PC-9 (cell line): ENCODE results near the gene IMMP2L. TPM values are rescaled to one million over a fixed set of nuclear protein-coding genes. Genes with fewer than 3 reads are reported as not detected.
"Not testable (repeated sequence)": the region's sequence is repeated elsewhere in the genome, so short reads cannot be mapped to it uniquely, and the experiment has no call there.

Experiments used
- BruUV-seq: library from RNA; stranded (reverse); fragments of 400-500 nt; replicated peaks from 2 replicates; lab custom pipeline; 2021; lab: Mats Ljungman, UMichigan
- CTCF ChIA-PET: fragments of 300-600 bp; sonication (Branson Sonifier 250); formaldehyde crosslinking; loops from one replicate; lab custom pipeline; 2022; ENCODE audit warnings: antibody characterized with exemption; lab: Charles Lee
- POLR2A ChIA-PET: fragments of 300-600 bp; sonication (Branson Sonifier 250); formaldehyde crosslinking; loops from one replicate; lab custom pipeline; 2022; ENCODE audit warnings: antibody characterized with exemption; ENCODE audit not compliant: unreplicated experiment; lab: Charles Lee
- DNase-seq, 2 experiments: peaks; one replicate each; pipeline versions ENCODE4 v3.0.0 to v3.0.0-alpha.2; 2015 to 2022; ENCODE audit warnings: mixed read lengths in 1 of 2
- H2AFZ ChIP-seq: fragments of 200-600 bp; sonication (generic); 2 replicates; pipeline ENCODE4 v1.8.1; 2017; ENCODE audit warnings: antibody characterized with exemption
- H3F3A ChIP-seq: fragments of 200-600 bp; sonication (generic); 2 replicates; pipeline ENCODE4 v1.8.1; 2017; ENCODE audit warnings: antibody characterized with exemption, mild to moderate bottlenecking, low read depth; ENCODE audit not compliant: insufficient read depth
- H3K27ac ChIP-seq: fragments of 200-600 bp; sonication (generic); 2 replicates; pipeline ENCODE4 v1.6.1; 2016; ENCODE audit warnings: mixed run types
- H3K27me3 ChIP-seq: fragments of 200-600 bp; sonication (generic); 2 replicates; pipeline ENCODE4 v1.6.1; 2016; ENCODE audit warnings: low read depth, mixed run types; ENCODE audit not compliant: insufficient read depth
- H3K36me3 ChIP-seq: fragments of 200-600 bp; sonication (generic); 2 replicates; pipeline ENCODE4 v1.6.1; 2016; ENCODE audit warnings: low read depth, mixed run types
- H3K4me1 ChIP-seq: fragments of 200-600 bp; sonication (generic); replicated peaks from 2 replicates; pipeline ENCODE4 v1.6.1; 2016; ENCODE audit warnings: mixed run types; ENCODE audit not compliant: insufficient read depth
- H3K4me2 ChIP-seq: fragments of 200-600 bp; sonication (generic); 2 replicates; pipeline ENCODE4 v1.6.1; 2017; ENCODE audit warnings: mixed run types
- H3K4me3 ChIP-seq: fragments of 200-600 bp; sonication (generic); 2 replicates; pipeline ENCODE4 v1.6.1; 2016; ENCODE audit warnings: mixed run types
- H3K79me2 ChIP-seq: fragments of 200-600 bp; sonication (generic); 2 replicates; pipeline ENCODE4 v1.6.1; 2017; ENCODE audit warnings: low read depth, mixed run types
- H3K9me2 ChIP-seq: fragments of 200-600 bp; sonication (generic); 2 replicates; pipeline ENCODE4 v1.8.1; 2017; ENCODE audit warnings: mild to moderate bottlenecking; ENCODE audit not compliant: insufficient read depth
- H3K9me3 ChIP-seq: fragments of 200-600 bp; sonication (generic); 2 replicates; pipeline ENCODE4 v1.8.1; 2016; ENCODE audit warnings: low read depth; ENCODE audit not compliant: insufficient read depth
- H4K20me1 ChIP-seq: fragments of 200-600 bp; sonication (generic); 2 replicates; pipeline ENCODE4 v1.8.1; 2017; ENCODE audit not compliant: insufficient read depth
- CTCF ChIP-seq: fragments of 200-600 bp; sonication (generic); conservative IDR thresholded peaks from 2 replicates; pipeline ENCODE4 v1.6.1; 2017; ENCODE audit warnings: mixed run types, antibody characterized with exemption, mild to moderate bottlenecking, moderate library complexity
- EZH2 ChIP-seq: fragments of 200-600 bp; sonication (generic); IDR thresholded peaks from 2 replicates; pipeline ENCODE4 v1.8.0; 2017; ENCODE audit warnings: antibody characterized with exemption, low read depth
- intact Hi-C: fragments of 100-400 bp; cut with micrococcal nuclease; formaldehyde crosslinking; loops from one replicate; pipeline ENCODE4 v1.10.0; 2022; ENCODE audit not compliant: unreplicated experiment
- total RNA-seq: library from RNA; stranded (reverse); gene quantifications from 2 replicates; pipeline ENCODE4 v1.2.3, GENCODE V29; 2021

The IMMP2L gene
- total RNA-seq, 1 experiment from 2014 or later = 40.5 TPM

GRCh38 chr7:110664803-110665202, 897.5 kb downstream of the IMMP2L start:
- no peak overlapping the region for H2AFZ ChIP-seq

GRCh38 chr7:110660637-110661036, 901.7 kb downstream of the IMMP2L start:
- intact Hi-C loops, H3K4me1 ChIP-seq, DNase-seq, H3K27me3 ChIP-seq, H3K4me2 ChIP-seq, H3K9me2 ChIP-seq, H3K9me3 ChIP-seq, H3K4me3 ChIP-seq, H2AFZ ChIP-seq, H3K27ac ChIP-seq, H3K79me2 ChIP-seq, H3F3A ChIP-seq, BruUV-seq, CTCF ChIA-PET, POLR2A ChIA-PET, H3K36me3 ChIP-seq, H4K20me1 ChIP-seq: not testable (repeated sequence)

More at GRCh38 chr7:110664803-110665202, 897.5 kb downstream of the IMMP2L start:
- TF ChIP-seq CTCF (no peak), EZH2 (no peak)
- no peaks in the 10 kb centered on the region for H3F3A ChIP-seq
- H3K4me2 ChIP-seq = no peak overlapping the region
- H3K4me3 ChIP-seq = no peak overlapping the region
- POLR2A ChIA-PET = interaction anchor here (0.6 kb wide), 1 partner anchor 217 kb away, joined by 4 read pairs; no protein-coding TSS in a partner anchor
- H3K9me2 ChIP-seq = no peaks in the 10 kb centered on the region
- no peak for DNase-seq
- no peak overlapping the region for H3K27ac ChIP-seq
- no peaks in the 10 kb centered on the region for H3K4me1 ChIP-seq
- no peaks in the 10 kb centered on the region for H4K20me1 ChIP-seq
- H3K27me3 ChIP-seq = no peaks in the 10 kb centered on the region
- H3K9me3 ChIP-seq = no peaks in the 10 kb centered on the region
- no peaks in the 10 kb centered on the region for H3K79me2 ChIP-seq
- intact Hi-C loops = no loop called here
- CTCF ChIA-PET = no interaction called here
- no peaks in the 10 kb centered on the region for H3K36me3 ChIP-seq
- no TSS peak for BruUV-seq

- H3K4me1 ChIP-seq = no peaks in the 10 kb centered on the region
- no peak for DNase-seq
- intact Hi-C loops = no loop called here
- no peak overlapping the region for H2AFZ ChIP-seq
- no TSS peak for BruUV-seq
- H3K9me3 ChIP-seq = no peaks in the 10 kb centered on the region
- H3K4me2 ChIP-seq = no peak overlapping the region
- ChIA-PET CTCF (no interaction called here), POLR2A (no interaction called here)
- H3K79me2 ChIP-seq = no peaks in the 10 kb centered on the region
- no peaks in the 10 kb centered on the region for H3K36me3 ChIP-seq
- TF ChIP-seq CTCF (no peak), EZH2 (no peak)
- no peaks in the 10 kb centered on the region for H3K9me2 ChIP-seq
- H3K4me3 ChIP-seq = no peak overlapping the region
- H3F3A ChIP-seq = no peaks in the 10 kb centered on the region
- H3K27me3 ChIP-seq = no peaks in the 10 kb centered on the region
- H4K20me1 ChIP-seq = no peaks in the 10 kb centered on the region
- H3K27ac ChIP-seq = no peak overlapping the region
These were observed 912.0 kb downstream of the IMMP2L start for GRCh38 chr7:110650328-110650727.

GRCh38 chr7:110647266-110647665, 915.0 kb downstream of the IMMP2L start:
- POLR2A ChIA-PET = no interaction called here
- Histone ChIP-seq H3K36me3 (no peaks in the 10 kb centered on the region), H3K27ac (no peak overlapping the region), H3K79me2 (no peaks in the 10 kb centered on the region), H3F3A (no peaks in the 10 kb centered on the region), H3K4me1 (no peaks in the 10 kb centered on the region), H3K9me3 (no peaks in the 10 kb centered on the region), H3K4me2 (no peak overlapping the region), H3K9me2 (no peaks in the 10 kb centered on the region), H4K20me1 (no peaks in the 10 kb centered on the region), H2AFZ (no peak overlapping the region), H3K27me3 (no peaks in the 10 kb centered on the region), H3K4me3 (no peak overlapping the region)
- intact Hi-C loops = loop anchor here (1.0 kb wide), 1 partner anchor 10 kb away; no protein-coding TSS in a partner anchor
- no TSS peak for BruUV-seq
- CTCF ChIA-PET = no interaction called here
- TF ChIP-seq CTCF = no peak
- TF ChIP-seq EZH2 = no peak
- DNase-seq = no peak
